Raji (cell line): ENCODE data around the gene CDH13.

Experiments used
- POLR2A ChIP-seq: IDR thresholded peaks from 2 replicates; pipeline ENCODE4 v1.6.1; 2011; ENCODE audit warnings: low read depth, low read length, control low read depth; ENCODE audit not compliant: insufficient read depth

CDH13 gene

DNA sequence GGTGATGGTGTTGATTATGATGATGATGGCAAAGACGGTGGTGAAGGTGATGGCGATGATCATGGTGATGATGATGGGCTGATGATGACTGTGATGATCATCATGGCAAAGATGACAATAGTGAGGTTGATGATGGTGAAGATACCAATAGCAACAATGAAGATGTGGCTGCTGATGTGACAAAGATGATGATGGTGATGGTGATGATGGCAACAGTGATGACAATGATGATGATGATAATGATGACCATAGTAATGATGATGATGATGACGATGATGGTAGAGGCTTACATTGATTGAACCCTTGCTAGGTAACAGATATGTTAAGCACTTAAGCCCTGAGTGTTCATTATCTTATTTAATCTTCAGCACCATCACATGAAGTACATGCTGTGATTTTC lies 817.2 kb downstream of the CDH13 start:
- no peak for TF ChIP-seq POLR2A

DNA sequence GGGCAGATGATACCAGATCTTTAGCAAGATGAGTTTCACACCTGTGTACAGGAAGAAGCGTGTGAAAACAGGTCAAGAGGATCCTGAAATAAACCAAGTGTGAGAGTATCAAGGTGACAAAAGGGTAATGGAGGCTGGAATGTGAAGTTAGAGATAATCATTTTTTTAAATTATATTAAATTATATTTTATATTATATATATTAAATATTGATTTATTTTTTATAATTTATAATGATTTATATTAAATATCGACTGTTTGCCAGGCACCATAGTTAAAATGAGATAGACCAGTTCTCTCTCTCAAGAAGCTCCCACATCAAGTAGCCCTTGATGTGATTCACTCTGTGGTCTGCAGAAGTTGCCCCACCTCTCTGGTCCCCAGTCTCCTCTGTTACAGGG lies 820.8 kb downstream of the CDH13 start:
- no peak for TF ChIP-seq POLR2A

DNA sequence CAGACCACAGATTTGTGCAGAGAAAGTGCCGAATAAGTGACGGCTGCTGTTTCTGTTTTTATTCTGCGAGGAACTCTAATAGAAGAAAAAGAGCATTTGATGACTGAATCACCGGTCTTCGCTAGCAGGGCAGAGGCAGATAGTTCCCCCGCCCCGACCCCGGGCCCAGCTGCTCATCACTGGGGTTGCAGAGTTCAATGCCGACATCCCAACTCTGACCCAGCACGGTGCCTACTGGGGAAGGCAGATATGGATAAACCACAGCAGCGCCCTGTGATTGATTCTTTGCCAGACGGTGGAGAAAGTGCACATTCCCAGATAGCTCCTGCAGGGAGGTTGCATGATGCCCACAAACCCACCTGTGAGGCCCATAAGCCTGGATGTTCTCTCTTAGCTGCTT lies 823.1 kb downstream of the CDH13 start:
- TF ChIP-seq POLR2A = no peak

DNA sequence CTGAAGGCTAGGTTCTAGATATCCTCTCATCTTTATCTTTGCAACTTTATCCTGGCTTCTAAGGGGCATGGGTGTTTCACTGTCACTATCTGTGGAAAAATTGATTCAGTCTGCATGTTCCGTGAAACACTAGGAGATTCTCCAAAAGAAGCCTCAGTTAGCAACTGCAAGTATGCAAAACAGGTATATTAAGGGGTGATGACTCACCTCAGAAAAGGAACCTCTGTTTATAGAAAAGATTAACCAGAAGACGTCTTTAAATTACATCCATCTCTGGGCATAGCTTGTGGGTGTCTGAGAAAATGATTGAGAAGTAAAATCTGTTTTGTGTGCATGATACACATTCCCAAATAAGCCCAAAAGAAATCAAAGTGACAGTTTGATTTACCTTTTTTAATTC lies 827.2 kb downstream of the CDH13 start:
- no peak for TF ChIP-seq POLR2A

DNA sequence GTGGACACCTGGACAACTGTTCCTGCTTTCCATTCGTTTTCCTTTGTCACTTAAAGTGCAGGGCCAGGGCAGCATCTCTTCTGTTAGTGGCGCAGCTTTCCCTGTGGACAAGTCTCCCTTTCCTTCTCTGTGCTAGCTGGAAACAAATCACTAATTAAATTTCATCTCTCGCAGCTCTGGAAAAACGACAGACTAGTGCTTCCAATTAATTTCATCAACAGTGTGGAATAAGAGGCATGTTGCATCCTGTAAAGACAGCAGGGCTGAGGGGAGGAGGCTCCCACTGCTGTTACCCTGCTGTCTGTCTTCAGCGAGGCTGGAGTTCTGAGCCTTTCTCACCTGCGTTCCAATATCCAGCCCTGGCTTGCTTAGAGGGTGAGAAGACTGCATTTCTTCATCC lies 828.9 kb downstream of the CDH13 start:
- TF ChIP-seq POLR2A = no peak

DNA sequence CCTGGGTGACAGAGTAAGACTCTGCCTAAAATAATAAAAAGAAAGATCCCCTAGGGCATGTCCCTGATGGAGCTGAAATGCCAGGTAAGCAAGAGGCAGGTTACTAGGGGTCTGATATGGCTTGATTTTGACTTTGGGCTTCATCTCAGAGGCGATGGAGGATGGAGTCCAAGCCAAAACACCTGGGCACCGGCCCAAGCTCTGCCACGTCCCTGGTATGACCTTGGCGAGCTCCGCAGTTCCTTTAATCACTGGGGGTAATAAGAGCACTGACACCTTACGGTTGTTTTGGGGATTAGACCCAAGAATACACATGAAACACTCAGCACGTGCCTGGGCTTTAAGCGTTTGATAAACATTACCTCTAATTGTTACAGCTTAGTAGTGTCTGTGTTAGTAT lies 830.2 kb downstream of the CDH13 start:
- no peak for TF ChIP-seq POLR2A

DNA sequence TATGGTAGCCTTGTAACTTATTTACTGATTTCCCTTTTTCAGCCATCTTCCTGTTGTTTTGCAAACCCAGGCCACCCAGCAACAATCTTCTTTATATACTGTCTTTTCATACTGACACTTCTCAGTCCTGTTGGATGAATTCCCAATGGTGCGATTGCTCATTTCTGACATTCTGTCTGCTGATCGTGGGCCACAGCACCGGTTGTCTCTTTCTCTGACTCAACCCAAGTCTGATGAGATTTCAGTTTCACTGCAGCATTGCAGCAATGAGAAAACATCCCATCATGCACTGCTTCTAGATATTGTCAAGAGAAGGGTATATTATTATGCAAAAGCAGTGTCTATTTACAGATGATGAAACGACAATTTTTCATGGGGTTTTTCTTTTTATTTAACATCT lies 831.8 kb downstream of the CDH13 start:
- TF ChIP-seq POLR2A = no peak

DNA sequence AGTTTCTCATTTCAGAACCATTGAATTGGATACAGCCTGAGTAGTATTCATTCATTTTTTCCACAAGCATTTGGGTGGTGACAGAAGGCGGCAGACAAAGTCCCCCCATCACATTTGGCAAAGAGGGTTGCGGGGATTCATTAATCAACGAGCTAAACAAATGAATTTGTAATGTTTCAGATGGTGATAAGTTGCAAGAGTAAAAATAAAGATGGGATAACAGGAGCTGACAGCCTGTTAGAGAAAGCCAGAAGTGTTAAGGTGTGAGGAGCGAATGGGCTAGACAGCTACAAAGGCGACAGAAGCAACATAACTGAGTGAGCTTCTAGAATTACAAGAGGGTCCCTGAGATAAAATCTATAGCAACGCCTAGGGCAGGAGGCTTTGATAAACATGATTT lies 838.2 kb downstream of the CDH13 start:
- TF ChIP-seq POLR2A = no peak

DNA sequence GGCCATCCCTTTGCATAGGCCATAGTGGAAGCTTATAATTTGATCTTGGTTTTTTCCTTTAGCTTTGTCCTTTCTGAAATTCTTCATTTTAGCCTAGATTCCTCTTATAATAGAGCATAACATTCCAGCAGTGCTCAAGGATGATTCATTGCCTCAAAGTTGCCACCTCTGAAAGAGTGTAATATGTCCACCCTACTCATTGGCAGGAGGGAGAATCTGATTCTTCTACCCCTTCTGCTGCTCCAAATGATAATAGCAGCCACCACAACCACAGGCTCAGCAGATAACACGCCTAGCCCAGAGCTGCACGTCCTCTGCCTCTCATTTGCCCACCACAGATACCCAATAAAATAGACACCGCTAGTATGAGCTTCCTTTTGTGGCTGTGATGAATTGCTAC lies 843.6 kb downstream of the CDH13 start:
- TF ChIP-seq POLR2A = no peak

DNA sequence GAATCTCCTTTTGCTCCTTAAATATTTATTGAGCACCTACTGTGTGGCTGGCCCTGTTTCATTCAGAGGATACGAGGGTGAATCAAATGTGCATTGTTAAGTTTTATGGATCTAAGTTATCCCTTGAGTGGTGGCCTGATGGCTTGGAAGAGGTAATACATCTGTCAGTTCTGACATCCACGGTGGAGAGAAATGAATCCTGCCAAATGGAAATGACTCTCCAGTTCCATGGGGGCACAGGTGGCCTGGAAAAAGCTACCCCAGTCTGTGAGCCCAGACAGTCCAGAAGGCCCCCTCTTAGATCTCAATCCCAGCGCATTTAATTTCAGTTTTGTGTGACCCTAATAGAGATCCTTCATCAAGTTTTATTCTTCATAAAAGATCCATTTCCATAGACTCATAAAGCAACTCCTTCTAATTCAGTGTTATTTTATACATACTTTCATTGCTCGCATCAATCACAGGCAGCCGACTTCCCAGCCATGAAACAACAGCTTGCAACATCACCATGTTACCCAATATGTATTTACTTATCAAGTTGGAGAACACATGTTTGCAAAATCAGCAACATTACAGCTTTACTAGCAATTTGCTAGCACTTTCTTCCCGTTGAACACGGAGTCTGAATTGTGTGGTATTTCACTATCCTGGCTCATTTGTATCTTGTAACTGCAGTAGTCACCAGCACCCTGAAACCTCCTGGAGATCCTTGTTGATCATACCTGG lies 846.2 kb downstream of the CDH13 start:
- TF ChIP-seq POLR2A = no peak

DNA sequence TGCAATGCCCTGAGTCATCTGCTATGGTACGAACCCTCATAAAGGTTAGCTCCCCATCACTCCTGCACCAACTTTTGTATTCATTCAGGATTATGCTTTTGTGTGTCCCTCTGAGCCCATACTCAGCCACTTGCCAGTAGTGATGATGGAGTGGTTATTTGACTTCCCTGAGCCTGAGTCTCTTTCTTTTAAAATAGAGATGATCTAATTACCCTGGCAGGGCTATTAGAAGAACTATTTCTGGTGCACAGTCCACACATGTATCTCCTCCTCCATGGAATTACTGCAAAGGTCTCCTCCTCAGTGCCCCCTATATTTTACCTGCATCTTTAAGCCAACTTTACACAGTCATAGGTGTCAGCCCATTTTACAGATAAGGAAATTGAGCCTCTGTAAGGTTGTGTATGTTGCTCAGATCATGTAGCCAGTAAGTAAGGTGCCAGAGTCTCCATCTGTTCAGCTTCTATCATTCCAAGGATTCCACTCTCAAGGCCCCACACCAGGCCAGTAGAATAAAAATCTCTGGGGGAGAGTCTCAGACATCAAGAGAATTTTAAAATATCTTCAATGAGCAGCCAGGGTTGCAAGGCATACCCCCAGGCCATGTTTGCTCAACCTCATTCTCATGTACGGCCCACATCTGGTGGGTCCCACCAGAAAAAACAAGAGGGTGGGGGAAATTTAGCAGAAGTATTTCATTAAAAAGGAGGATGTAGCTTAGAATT lies 847.3 kb downstream of the CDH13 start:
- TF ChIP-seq POLR2A = no peak

DNA sequence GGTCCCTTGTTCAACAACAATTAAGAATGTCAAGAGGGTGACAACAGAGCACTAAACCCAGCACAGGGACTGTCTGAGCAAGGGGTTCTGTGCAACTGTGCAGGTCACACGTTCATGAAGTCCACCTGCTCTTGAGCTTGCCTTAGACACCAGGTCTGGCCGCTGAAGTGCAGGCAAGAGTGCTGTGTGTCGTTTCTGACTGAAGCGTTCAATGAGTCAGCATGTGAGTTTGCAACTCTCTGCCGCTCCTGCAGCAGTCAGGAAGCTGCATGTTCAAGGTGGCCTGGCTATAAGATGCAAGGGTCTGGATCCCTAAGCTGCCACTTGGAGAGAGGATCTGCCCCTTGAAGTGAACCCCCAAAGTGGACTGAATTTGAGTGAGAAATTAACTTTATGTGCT lies 848.3 kb downstream of the CDH13 start:
- TF ChIP-seq POLR2A = no peak

DNA sequence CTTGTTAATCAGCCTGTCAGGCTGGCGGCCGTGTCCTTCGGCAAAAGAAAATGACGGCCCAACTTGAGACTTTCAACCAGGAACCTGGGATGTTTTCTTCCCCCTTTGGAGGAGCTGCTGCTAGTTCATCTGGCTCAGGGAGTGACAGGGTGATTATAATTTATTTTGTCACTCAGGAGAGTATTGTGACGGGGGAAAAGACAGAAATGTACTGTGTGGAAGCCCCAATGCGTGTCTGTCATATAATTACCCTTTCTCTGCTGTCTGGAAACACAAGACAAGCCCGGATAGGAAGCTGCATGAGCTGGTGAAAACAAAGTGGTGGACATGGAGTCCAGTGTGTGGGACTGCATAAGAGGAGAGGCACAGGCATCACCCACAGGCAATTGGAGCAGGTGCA lies 854.8 kb downstream of the CDH13 start:
- TF ChIP-seq POLR2A = no peak

DNA sequence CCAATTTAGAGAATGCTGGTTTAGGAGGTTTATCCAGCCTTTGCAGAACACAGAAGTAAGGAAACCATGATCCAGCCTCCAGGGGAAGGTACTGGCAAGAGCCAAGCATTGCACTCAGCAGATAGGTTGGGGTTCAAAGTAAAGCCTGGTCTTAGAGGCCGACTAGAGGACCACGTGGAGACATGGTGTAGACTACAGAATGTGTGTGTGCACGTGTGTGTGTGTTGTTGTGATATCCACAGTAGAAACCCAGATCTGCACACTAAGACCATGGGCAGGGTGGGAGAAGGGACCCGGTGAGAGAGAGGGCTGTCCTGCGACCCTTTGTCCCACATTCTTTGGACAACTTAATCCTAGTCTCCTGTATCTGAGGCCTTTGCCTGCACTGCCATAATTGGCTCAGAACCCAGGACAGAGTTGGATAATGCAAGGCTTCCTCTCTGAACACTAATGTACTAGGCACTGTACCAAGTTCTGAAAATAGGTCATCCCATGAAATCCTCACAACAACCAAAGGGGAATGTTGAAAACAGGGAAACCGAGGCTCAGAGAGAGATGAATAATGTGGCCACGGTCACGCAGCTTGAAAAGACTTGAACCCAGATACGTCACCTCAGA lies 855.9 kb downstream of the CDH13 start:
- no peak for TF ChIP-seq POLR2A

DNA sequence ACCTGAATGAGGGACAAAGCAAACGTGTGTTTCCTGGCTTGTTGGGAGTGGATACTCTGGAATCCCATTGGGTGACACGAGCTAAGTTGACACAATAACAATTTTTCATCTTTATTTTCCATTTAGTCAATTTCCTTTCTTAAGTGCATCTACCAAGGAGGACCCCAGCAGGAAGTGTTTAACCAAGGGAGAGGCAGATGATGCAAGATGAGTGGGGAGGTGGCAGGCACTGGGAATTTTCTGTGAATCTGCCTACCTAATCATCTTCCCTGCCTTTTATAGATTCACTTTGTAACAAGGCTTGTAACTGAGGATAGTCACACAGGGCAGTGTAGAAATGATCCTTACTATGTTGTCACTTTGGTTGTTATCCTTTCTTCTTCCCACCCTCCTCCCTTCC lies 863.3 kb downstream of the CDH13 start:
- TF ChIP-seq POLR2A = no peak

DNA sequence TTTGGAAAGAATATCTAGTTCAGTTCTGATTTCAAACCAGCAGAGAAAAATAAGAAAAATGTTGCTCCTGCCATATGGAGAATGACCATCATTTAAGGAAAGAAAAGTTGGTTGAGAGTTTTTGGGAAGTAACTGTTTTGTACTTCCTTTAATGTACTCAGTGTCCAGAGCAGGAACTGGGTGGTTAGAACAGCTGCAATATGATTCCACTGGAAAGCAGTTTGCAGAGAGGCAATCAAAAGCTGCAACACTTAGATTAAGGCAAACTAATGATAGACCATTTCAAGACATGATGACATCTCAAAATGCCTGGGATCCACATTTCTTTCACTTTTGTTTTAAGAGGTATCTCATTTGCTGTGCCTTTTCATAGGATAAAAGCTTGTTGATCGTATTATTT lies 867.7 kb downstream of the CDH13 start:
- TF ChIP-seq POLR2A = no peak

DNA sequence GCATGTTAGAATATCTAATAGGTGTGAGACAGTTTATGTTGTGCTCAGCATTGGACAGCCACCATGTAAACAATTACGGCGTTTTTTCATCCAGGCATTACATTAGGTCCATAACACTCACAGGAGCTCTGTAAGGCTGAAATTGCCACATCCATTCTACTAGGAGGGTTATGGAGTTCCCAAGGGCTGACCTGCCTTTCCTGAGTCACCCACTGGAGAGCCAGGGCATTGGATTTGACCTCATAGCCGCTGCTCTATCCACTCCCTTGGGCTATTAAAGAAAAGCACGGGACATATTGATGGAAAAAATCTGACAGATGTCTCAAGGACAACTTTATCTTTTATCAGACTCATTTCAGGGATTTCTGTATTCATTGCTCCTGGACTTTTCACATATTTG lies 874.7 kb downstream of the CDH13 start:
- no peak for TF ChIP-seq POLR2A

DNA sequence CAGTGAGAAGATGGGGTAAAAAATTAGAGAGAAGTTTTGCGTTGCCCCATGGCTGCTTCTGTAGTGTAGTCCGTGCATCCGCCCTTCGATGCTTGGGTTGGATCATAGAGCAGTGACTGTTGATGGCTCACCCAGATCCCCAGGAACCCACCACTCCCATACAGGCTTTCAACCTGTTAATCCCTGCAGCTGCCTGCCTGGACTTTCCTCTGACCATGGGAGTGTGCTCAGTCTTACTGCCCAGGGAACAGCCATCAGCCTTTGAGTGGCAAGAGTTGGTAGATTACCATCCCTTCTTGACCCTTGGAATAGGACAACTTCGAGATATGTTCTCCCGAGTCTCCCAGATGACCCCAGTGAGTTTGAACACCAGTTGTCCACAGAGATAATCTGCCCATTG lies 881.5 kb downstream of the CDH13 start:
- no peak for TF ChIP-seq POLR2A
